Measurements from ENCODE around the gene PTPRQ. TPM values are rescaled to one million over a fixed set of nuclear protein-coding genes. Genes with fewer than 3 reads are reported as not detected.

PTPRQ gene
- total and polyA plus RNA-seq, 9 of the 15 experiments (the other 6 are each of a cell fraction or from before 2014, with no cell fraction given), result not detected

GRCh38 chr12:80713419-80713818 is 269.4 kb downstream of the PTPRQ start:
- no peak overlapping the region for H3K27ac ChIP-seq (ENCODE audit: extremely low read depth, low read depth, low read length)
- TF ChIP-seq ADNP (tag; IDR thresholded peaks at IDR 0.05) (no peak), RBM25 (IDR thresholded peaks at IDR 0.05; ENCODE audit: low read depth, low read length, severe bottlenecking) (no peak), TGIF2 (CRISPR knock-in tag; IDR thresholded peaks at IDR 0.05) (no peak), FOXJ2 (tag; IDR thresholded peaks at IDR 0.05) (no peak), ARID3A (IDR thresholded peaks at IDR 0.05; ENCODE audit: borderline replicate concordance, low read depth, low read length) (no peak), TAF7 (tag; IDR thresholded peaks at IDR 0.05) (no peak), U2AF1 (optimal IDR thresholded peaks at IDR 0.05; ENCODE audit: low read depth, low read length) (no peak), MAX (CRISPR knock-in tag; IDR thresholded peaks at IDR 0.05) (no peak), CHAMP1 (IDR thresholded peaks at IDR 0.05) (no peak), PTBP1 (IDR thresholded peaks at IDR 0.05; ENCODE audit: low read depth, low read length) (no peak), SIX5 (IDR thresholded peaks at IDR 0.05; ENCODE audit: borderline replicate concordance in 1 of 2, insufficient read depth in 1 of 2, low read depth in 1 of 2, low read length in 2 of 2) (no peak), ZFX (CRISPR knock-in tag; IDR thresholded peaks at IDR 0.05) (no peak), STAG1 (CRISPR knock-in tag; IDR thresholded peaks at IDR 0.05; ENCODE audit: borderline replicate concordance) (no peak), ZNF165 (CRISPR knock-in tag; IDR thresholded peaks at IDR 0.05; ENCODE audit: borderline replicate concordance) (no peak), CBX3 (IDR thresholded peaks at IDR 0.05; ENCODE audit: borderline replicate concordance in 1 of 2, low read length in 2 of 2) (no peak), ZNF395 (CRISPR knock-in tag; IDR thresholded peaks at IDR 0.05) (no peak)
- 0% methylated on average over 4 of the region's 4 CpGs for WGBS (ENCODE audit: insufficient coverage, low coverage, missing lambda C conversion rate)
- no peak overlapping the region for H3K4me3 ChIP-seq
- ATAC-seq (no peak), DNase-seq (ENCODE audit: extremely low read depth in 1 of 4, low spot score in 3 of 4) (no peak), FAIRE-seq (no peak)
- H3K9me3 ChIP-seq (replicated peaks; ENCODE audit: control insufficient read depth, insufficient read depth, low read depth, low read length), result no peaks in the 10 kb centered on the region
- POLR2A ChIA-PET, result no interaction called here
- CTCF ChIA-PET (ENCODE audit: low intra/inter-chr PET ratio), result no interaction called here
- H3K27me3 ChIP-seq (ENCODE audit: control insufficient read depth in 2 of 2, insufficient read depth in 2 of 2, low read length in 2 of 2), result no peaks in the 10 kb centered on the region
- no peaks in the 10 kb centered on the region for H3K4me1 ChIP-seq (replicated peaks in 1 of 2; ENCODE audit: control insufficient read depth in 2 of 2, insufficient read depth in 2 of 2, low read length in 2 of 2)
- H4K20me1 ChIP-seq (replicated peaks; ENCODE audit: control insufficient read depth, insufficient read depth, low read length), result no peaks in the 10 kb centered on the region
- no peaks in the 10 kb centered on the region for H3K9me1 ChIP-seq (ENCODE audit: control insufficient read depth, insufficient read depth, low read length)
- no peak overlapping the region for H3K9ac ChIP-seq (ENCODE audit: insufficient read depth in 1 of 2, low read depth in 2 of 2, low read length in 2 of 2)
- in situ Hi-C loops (cut with MboI), result no loop called here
- H3K36me3 ChIP-seq (ENCODE audit: control insufficient read depth, insufficient read depth, low read length), result no peaks in the 10 kb centered on the region
- intact Hi-C loops (cut with micrococcal nuclease), result no loop called here
- no peak overlapping the region for H3K4me2 ChIP-seq (ENCODE audit: insufficient read depth, low read length)
- no peak overlapping the region for H2AFZ ChIP-seq (ENCODE audit: low read depth, low read length)
- no peaks in the 10 kb centered on the region for H3K79me2 ChIP-seq (ENCODE audit: control insufficient read depth, insufficient read depth, low read length)
- no TSS peak for BruUV-seq (replicated peaks)

All from K562 (cell line).